K562 (cell line): ENCODE measurements around the gene NMNAT2. TPM values are rescaled to one million over a fixed set of nuclear protein-coding genes. Genes with fewer than 3 reads are reported as not detected.

Experiments used
- ATAC-seq: fragments of 200-7000 bp; cut with Tn5 transposase; 3 replicates; pipeline ENCODE4 v1.9.1; 2020; ENCODE audit warnings: moderate library complexity
- BruUV-seq: library from RNA; stranded (reverse); fragments of 400-500 nt; replicated peaks from 2 replicates; lab custom pipeline; 2021; lab: Mats Ljungman, UMichigan
- CTCF ChIA-PET: fragments of 300-600 bp; formaldehyde crosslinking; extraction: SDS; loops from one replicate; lab custom pipeline; 2021; ENCODE audit warnings: low intra/inter-chr PET ratio; lab: Yijun Ruan, JAX
- POLR2A ChIA-PET: fragments of 300-600, 350-650 bp; sonication (Branson Sonifier 250); formaldehyde crosslinking; extraction: SDS; loops from one replicate; lab custom pipeline; 2021; ENCODE audit warnings: antibody characterized with exemption, inconsistent platforms; lab: Yijun Ruan, JAX
- DNase-seq, 4 experiments: peaks; one replicate each; pipeline versions ENCODE4 v3.0.0 to v3.0.0-alpha.2; 2011 to 2018; ENCODE audit warnings: low spot score in 3 of 4, mixed read lengths in 3 of 4; ENCODE audit errors: extremely low read depth in 1 of 4
- FAIRE-seq: peaks from 2 replicates; lab custom pipeline; 2011; peaks lifted over from hg19 to GRCh38; lab: Jason Lieb, UNC
- H2AFZ ChIP-seq: 2 replicates; pipeline ENCODE4 v1.6.0; 2011; ENCODE audit warnings: low read depth, low read length, control low read depth, inconsistent platforms
- H3K27ac ChIP-seq: fragments of 200-600 bp; 3 replicates; pipeline ENCODE4 v1.8.0; 2011; ENCODE audit warnings: low read depth, mild to moderate bottlenecking, control low read depth, inconsistent platforms, low read length, moderate library complexity, mixed read lengths; ENCODE audit errors: extremely low read depth
- H3K27me3 ChIP-seq, 2 experiments: fragments of 300-600 bp in 1 of 2; 2 replicates in 1 of 2; 3 replicates in 1 of 2; pipeline versions ENCODE4 v1.6.0 to v1.8.0; 2011; ENCODE audit warnings: inconsistent platforms in 2 of 2, low read length in 2 of 2, mild to moderate bottlenecking in 1 of 2, mixed read lengths in 1 of 2, moderate library complexity in 1 of 2; ENCODE audit not compliant: control insufficient read depth in 2 of 2, insufficient read depth in 2 of 2
- H3K36me3 ChIP-seq: fragments of 300-600 bp; 3 replicates; pipeline ENCODE4 v1.8.0; 2011; ENCODE audit warnings: mild to moderate bottlenecking, low read length, inconsistent platforms; ENCODE audit not compliant: control insufficient read depth, insufficient read depth
- H3K4me1 ChIP-seq, 2 experiments: fragments of 200-600 bp in 1 of 2; replicated peaks in 1 of 2; 2 replicates in 1 of 2; 3 replicates in 1 of 2; pipeline versions ENCODE4 v1.5.1 to v1.8.0; 2011; ENCODE audit warnings: inconsistent platforms in 2 of 2, low read length in 2 of 2, mild to moderate bottlenecking in 1 of 2, mixed read lengths in 1 of 2, moderate library complexity in 1 of 2; ENCODE audit not compliant: control insufficient read depth in 2 of 2, insufficient read depth in 2 of 2
- H3K4me2 ChIP-seq: 2 replicates; pipeline ENCODE4 v1.6.1; 2011; ENCODE audit warnings: low read length, control low read depth, inconsistent platforms, mixed read lengths; ENCODE audit not compliant: insufficient read depth
- H3K4me3 ChIP-seq: fragments of 200-600 bp; sonication (generic), shearing (Covaris generic); 2 replicates; pipeline ENCODE4 v1.5.1; 2016; ENCODE audit warnings: control low read depth, inconsistent platforms
- H3K79me2 ChIP-seq: fragments of 200-600 bp; 3 replicates; pipeline ENCODE4 v1.8.0; 2011; ENCODE audit warnings: low read length, inconsistent platforms; ENCODE audit not compliant: control insufficient read depth, insufficient read depth
- H3K9ac ChIP-seq, 2 experiments: 2 replicates each; pipeline versions ENCODE4 v1.6.0 to v1.6.1; 2011; ENCODE audit warnings: low read depth in 2 of 2, low read length in 2 of 2, control low read depth in 1 of 2, inconsistent platforms in 1 of 2, mild to moderate bottlenecking in 1 of 2, mixed read lengths in 1 of 2; ENCODE audit not compliant: insufficient read depth in 1 of 2
- H3K9me1 ChIP-seq: one replicate; pipeline ENCODE4 v1.6.0; 2011; ENCODE audit warnings: inconsistent platforms, mild to moderate bottlenecking, low read length, moderate library complexity; ENCODE audit not compliant: control insufficient read depth, insufficient read depth
- H3K9me3 ChIP-seq: replicated peaks from 2 replicates; pipeline ENCODE4 v1.5.1; 2011; ENCODE audit warnings: low read depth, low read length, inconsistent platforms; ENCODE audit not compliant: control insufficient read depth, insufficient read depth
- H4K20me1 ChIP-seq: replicated peaks from 2 replicates; pipeline ENCODE4 v1.6.1; 2011; ENCODE audit warnings: low read length, inconsistent platforms, mixed read lengths; ENCODE audit not compliant: control insufficient read depth, insufficient read depth
- EWSR1 ChIP-seq: fragments of 450-650 bp; IDR thresholded peaks from 2 replicates; pipeline ENCODE4 v1.6.1; 2018; ENCODE audit warnings: borderline replicate concordance, mild to moderate bottlenecking, low read depth, moderate library complexity; ENCODE audit not compliant: partially characterized antibody
- HNRNPK ChIP-seq: fragments of 200-400 bp; formaldehyde crosslinking; IDR thresholded peaks from one replicate; pipeline ENCODE4 v1.6.1; 2018; ENCODE audit warnings: mild to moderate bottlenecking, low read depth, low read length; ENCODE audit not compliant: poor library complexity, severe bottlenecking
- SAP30 ChIP-seq: fragments of 200-600 bp; sonication (generic); IDR thresholded peaks from 2 replicates; pipeline ENCODE4 v1.6.1; 2012; ENCODE audit warnings: borderline replicate concordance, low read depth, mild to moderate bottlenecking, moderate library complexity, low read length, control low read depth, inconsistent platforms; ENCODE audit not compliant: insufficient read depth, poor library complexity, severe bottlenecking
- WGBS: fragments of 100-300 bp; shearing (Covaris generic); methylation state at CpG from one replicate; pipeline ENCODE4 v1.1.6; 2016; ENCODE audit warnings: low coverage, mixed read lengths; ENCODE audit not compliant: insufficient coverage; ENCODE audit errors: missing lambda C conversion rate; 5-methylcytosine and 5-hydroxymethylcytosine counted together
- in situ Hi-C: fragments of 300-500 bp; cut with MboI; formaldehyde crosslinking; loops from 4 replicates; pipeline ENCODE4 v1.15.0; 2018; ENCODE audit warnings: inconsistent platforms, mixed read lengths
- intact Hi-C: fragments of 100-400 bp; cut with micrococcal nuclease; formaldehyde crosslinking; loops from 2 replicates; pipeline ENCODE4 v1.14.2; 2022
- polyA plus RNA-seq, 8 experiments: library from polyadenylated mRNA; depleted of rRNA in 4 of 8; stranded (reverse) in 5 of 8; unstranded in 3 of 8; fragments of >200 nt; fragmentation: Nextera tagmentation in 2 of 8; fragmentation: Illumina TruSeq in 1 of 8; extraction: Ambion mirVana in 2 of 8; extraction: Trizol in 1 of 8; gene quantifications; 2 replicates each; pipeline versions ENCODE4 v1.2.1 to v1.2.3, GENCODE V29; 2011 to 2014; ENCODE audit warnings: inconsistent platforms in 1 of 8, missing spikeins in 1 of 8
- total RNA-seq, 7 experiments: library from RNA; depleted of rRNA in 6 of 7; stranded (reverse); fragments of >200 nt in 6 of 7; fragmentation: Illumina TruSeq in 2 of 7; extraction: Trizol in 2 of 7; gene quantifications; 2 replicates each; pipeline versions ENCODE4 v1.2.1 to v1.2.3, GENCODE V29; 2011 to 2021; ENCODE audit warnings: low replicate concordance in 1 of 7
- TF ChIP-seq, protein P1 (sequence below): fragments of 250-450 bp; sonication (Bioruptor Pico); IDR thresholded peaks from 2 replicates; pipeline ENCODE4 v1.5.0; 2020; ENCODE audit warnings: mild to moderate bottlenecking

The NMNAT2 gene
- total and polyA plus RNA-seq, 9 of the 15 experiments (the other 6 are each of a cell fraction or from before 2014, with no cell fraction given), result not detected

- CTCF ChIA-PET, result no interaction called here
- in situ Hi-C loops (no loop called here), intact Hi-C loops (no loop called here)
- TF ChIP-seq HNRNPK, result no peak
- TF ChIP-seq, protein P1, sequence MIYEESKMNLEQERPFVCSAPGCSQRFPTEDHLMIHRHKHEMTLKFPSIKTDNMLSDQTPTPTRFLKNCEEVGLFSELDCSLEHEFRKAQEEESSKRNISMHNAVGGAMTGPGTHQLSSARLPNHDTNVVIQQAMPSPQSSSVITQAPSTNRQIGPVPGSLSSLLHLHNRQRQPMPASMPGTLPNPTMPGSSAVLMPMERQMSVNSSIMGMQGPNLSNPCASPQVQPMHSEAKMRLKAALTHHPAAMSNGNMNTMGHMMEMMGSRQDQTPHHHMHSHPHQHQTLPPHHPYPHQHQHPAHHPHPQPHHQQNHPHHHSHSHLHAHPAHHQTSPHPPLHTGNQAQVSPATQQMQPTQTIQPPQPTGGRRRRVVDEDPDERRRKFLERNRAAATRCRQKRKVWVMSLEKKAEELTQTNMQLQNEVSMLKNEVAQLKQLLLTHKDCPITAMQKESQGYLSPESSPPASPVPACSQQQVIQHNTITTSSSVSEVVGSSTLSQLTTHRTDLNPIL, result no peak
- no peak for TF ChIP-seq EWSR1
- no peak for TF ChIP-seq SAP30
- H4K20me1 ChIP-seq, result peaks cover 5% of the 10 kb centered on the region; the same call in 1 of the 2 replicates
- no peak for FAIRE-seq
- H3K79me2 ChIP-seq, result no peaks in the 10 kb centered on the region
- no peaks in the 10 kb centered on the region for H3K9me1 ChIP-seq
- no peak overlapping the region for H3K27ac ChIP-seq
- H3K9ac ChIP-seq, result no peak overlapping the region
- peaks cover 17 to 21% of the 10 kb centered on the region in 2 experiments; a peak in 4 of 5 replicates for H3K27me3 ChIP-seq
- no peak for DNase-seq
- no peaks in the 10 kb centered on the region for H3K36me3 ChIP-seq
- H2AFZ ChIP-seq, result no peak overlapping the region
- WGBS, result 0% methylated on average over 3 of the region's 3 CpGs
- POLR2A ChIA-PET, result no interaction called here
- H3K4me3 ChIP-seq, result no peak overlapping the region
- no peak overlapping the region for H3K4me2 ChIP-seq
- no peak for ATAC-seq
- H3K9me3 ChIP-seq, result no peaks in the 10 kb centered on the region
- no peaks in the 10 kb centered on the region for H3K4me1 ChIP-seq
- no TSS peak for BruUV-seq
Measured at GRCh38 chr1:183203094-183203493, 215.1 kb downstream of the NMNAT2 start.
